ENCODE measurements around the gene SULT4A1. TPM values are rescaled to one million over a fixed set of nuclear protein-coding genes. Genes with fewer than 3 reads are reported as not detected.

Gene SULT4A1
- total and polyA plus RNA-seq, 9 of the 15 experiments (the other 6 are each of a cell fraction or from before 2014, with no cell fraction given), result 0.03 to 0.20 (median 0.09) TPM; not detected in 3

GRCh38 chr22:43878831-43879550, 16.7 kb upstream of the SULT4A1 start:
- no peak overlapping the region for H2AFZ ChIP-seq (ENCODE audit: low read depth, low read length)
- CTCF ChIA-PET (ENCODE audit: low intra/inter-chr PET ratio), result no interaction called here
- intact Hi-C loops (cut with micrococcal nuclease), result no loop called here
- no peak overlapping the region for H3K4me3 ChIP-seq
- no peak overlapping the region for H3K4me2 ChIP-seq (ENCODE audit: insufficient read depth, low read length)
- in situ Hi-C loops (cut with MboI), result no loop called here
- no peaks in the 10 kb centered on the region for H4K20me1 ChIP-seq (replicated peaks; ENCODE audit: control insufficient read depth, insufficient read depth, low read length)
- POLR2A ChIA-PET, result interaction anchor here (1.0 kb wide), 1 partner anchor 52 kb away, joined by 3 read pairs; no protein-coding TSS in a partner anchor
- ATAC-seq (no peak), DNase-seq (ENCODE audit: extremely low read depth in 1 of 4, low spot score in 3 of 4) (no peak), FAIRE-seq (no peak)
- H3K79me2 ChIP-seq (ENCODE audit: control insufficient read depth, insufficient read depth, low read length), result no peaks in the 10 kb centered on the region
- H3K27me3 ChIP-seq (ENCODE audit: control insufficient read depth in 2 of 2, insufficient read depth in 2 of 2, low read length in 2 of 2), result no peaks in the 10 kb centered on the region; a peak in 1 of 5 replicates
- H3K36me3 ChIP-seq (ENCODE audit: control insufficient read depth, insufficient read depth, low read length), result no peaks in the 10 kb centered on the region
- WGBS (ENCODE audit: insufficient coverage, low coverage, missing lambda C conversion rate), result 0% methylated on average over 5 of the region's 12 CpGs
- no peaks in the 10 kb centered on the region; a peak in 1 of 5 replicates for H3K4me1 ChIP-seq (replicated peaks in 1 of 2; ENCODE audit: control insufficient read depth in 2 of 2, insufficient read depth in 2 of 2, low read length in 2 of 2)
- no peaks in the 10 kb centered on the region for H3K9me3 ChIP-seq (replicated peaks; ENCODE audit: control insufficient read depth, insufficient read depth, low read depth, low read length)
- no peak for TF ChIP-seq ZNF785 (CRISPR knock-in tag; IDR thresholded peaks at IDR 0.05)
- no peak for TF ChIP-seq KHSRP (IDR thresholded peaks at IDR 0.05)
- TF ChIP-seq ZNF778 (CRISPR knock-in tag; IDR thresholded peaks at IDR 0.05), result no peak
- TF ChIP-seq, protein P1, sequence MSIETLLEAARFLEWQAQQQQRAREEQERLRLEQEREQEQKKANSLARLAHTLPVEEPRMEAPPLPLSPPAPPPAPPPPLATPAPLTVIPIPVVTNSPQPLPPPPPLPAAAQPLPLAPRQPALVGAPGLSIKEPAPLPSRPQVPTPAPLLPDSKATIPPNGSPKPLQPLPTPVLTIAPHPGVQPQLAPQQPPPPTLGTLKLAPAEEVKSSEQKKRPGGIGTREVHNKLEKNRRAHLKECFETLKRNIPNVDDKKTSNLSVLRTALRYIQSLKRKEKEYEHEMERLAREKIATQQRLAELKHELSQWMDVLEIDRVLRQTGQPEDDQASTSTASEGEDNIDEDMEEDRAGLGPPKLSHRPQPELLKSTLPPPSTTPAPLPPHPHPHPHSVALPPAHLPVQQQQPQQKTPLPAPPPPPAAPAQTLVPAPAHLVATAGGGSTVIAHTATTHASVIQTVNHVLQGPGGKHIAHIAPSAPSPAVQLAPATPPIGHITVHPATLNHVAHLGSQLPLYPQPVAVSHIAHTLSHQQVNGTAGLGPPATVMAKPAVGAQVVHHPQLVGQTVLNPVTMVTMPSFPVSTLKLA (conservative IDR thresholded peaks at IDR 0.05), result no peak
- no TSS peak for BruUV-seq (replicated peaks)
- H3K27ac ChIP-seq (ENCODE audit: extremely low read depth, low read depth, low read length), result no peak overlapping the region
- H3K9me1 ChIP-seq (ENCODE audit: control insufficient read depth, insufficient read depth, low read length), result no peaks in the 10 kb centered on the region
- H3K9ac ChIP-seq (ENCODE audit: insufficient read depth in 1 of 2, low read depth in 2 of 2, low read length in 2 of 2), result no peak overlapping the region
